D721Med (cell line): ENCODE results near the gene ZC3H12C.

Source experiments
- DNase-seq: peaks from one replicate; pipeline ENCODE4 v3.0.0; 2011; ENCODE audit warnings: low spot score; ENCODE audit not compliant: insufficient read length
- FAIRE-seq: peaks from 2 replicates; lab custom pipeline; 2011; peaks lifted over from hg19 to GRCh38; lab: Jason Lieb, UNC
- TF ChIP-seq, protein P1 (sequence below): IDR thresholded peaks from 2 replicates; pipeline ENCODE4 v1.5.1; 2012; ENCODE audit warnings: mild to moderate bottlenecking, control low read depth; ENCODE audit not compliant: insufficient read depth; ENCODE audit errors: missing control alignments

The ZC3H12C gene

GRCh38 chr11:110077346-110077745, 15.8 kb upstream of the ZC3H12C start:
- TF ChIP-seq, protein P1, sequence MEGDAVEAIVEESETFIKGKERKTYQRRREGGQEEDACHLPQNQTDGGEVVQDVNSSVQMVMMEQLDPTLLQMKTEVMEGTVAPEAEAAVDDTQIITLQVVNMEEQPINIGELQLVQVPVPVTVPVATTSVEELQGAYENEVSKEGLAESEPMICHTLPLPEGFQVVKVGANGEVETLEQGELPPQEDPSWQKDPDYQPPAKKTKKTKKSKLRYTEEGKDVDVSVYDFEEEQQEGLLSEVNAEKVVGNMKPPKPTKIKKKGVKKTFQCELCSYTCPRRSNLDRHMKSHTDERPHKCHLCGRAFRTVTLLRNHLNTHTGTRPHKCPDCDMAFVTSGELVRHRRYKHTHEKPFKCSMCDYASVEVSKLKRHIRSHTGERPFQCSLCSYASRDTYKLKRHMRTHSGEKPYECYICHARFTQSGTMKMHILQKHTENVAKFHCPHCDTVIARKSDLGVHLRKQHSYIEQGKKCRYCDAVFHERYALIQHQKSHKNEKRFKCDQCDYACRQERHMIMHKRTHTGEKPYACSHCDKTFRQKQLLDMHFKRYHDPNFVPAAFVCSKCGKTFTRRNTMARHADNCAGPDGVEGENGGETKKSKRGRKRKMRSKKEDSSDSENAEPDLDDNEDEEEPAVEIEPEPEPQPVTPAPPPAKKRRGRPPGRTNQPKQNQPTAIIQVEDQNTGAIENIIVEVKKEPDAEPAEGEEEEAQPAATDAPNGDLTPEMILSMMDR = no peak
- FAIRE-seq (no peak), DNase-seq (no peak)

- FAIRE-seq (no peak), DNase-seq (no peak)
- TF ChIP-seq, protein P1 = no peak
Observed at GRCh38 chr11:110077831-110078325, 15.3 kb upstream of the ZC3H12C start.

- no peak for DNase-seq
- TF ChIP-seq, protein P1 = no peak
- FAIRE-seq = no peak
Observed at GRCh38 chr11:110078923-110079544, 14.2 kb upstream of the ZC3H12C start.

DNA sequence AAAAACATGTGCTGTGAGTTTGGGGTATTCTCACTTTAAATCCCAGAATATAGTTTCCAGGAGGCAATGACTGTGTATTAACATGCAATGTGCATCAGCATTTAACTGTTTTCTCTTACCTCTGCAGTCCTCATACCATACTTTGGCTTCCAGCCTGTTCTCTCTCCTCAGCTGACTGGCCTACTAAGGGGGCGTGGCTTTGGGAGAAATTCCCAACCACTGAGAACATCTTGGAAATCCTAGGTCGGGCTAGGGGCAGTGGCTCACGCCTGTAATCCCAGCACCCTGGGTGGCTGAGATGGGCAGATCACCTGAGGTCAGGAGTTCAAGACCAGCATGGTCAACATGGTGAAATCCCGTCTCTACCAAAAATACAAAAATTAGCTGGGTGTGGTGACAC, 13.5 kb upstream of the ZC3H12C start:
- no peak for DNase-seq
- no peak for FAIRE-seq
- TF ChIP-seq, protein P1 = no peak

- FAIRE-seq = no peak
- TF ChIP-seq, protein P1 = no peak
- DNase-seq = no peak
Observed at GRCh38 chr11:110081462-110082376, 11.5 kb upstream of the ZC3H12C start.

DNA sequence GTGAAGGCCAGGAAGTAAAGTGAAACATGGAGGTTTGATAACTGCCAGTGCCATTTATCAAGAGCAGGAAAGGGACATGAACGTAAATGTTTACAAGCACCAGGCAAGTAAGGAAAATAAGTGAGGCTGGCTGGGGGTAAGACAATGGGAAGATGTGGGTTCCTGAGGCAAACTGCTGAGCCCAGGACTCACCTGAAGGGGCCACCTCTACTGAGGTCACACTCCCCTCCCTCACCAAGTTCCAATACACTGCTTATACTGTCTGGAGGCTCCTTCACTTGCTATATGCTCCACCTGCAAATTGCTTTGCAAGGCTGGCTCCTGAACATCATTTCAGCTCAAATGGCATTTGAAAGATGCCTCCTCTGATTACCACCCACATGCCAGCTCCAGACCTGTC, 10.3 kb upstream of the ZC3H12C start:
- DNase-seq (no peak), FAIRE-seq (no peak)
- TF ChIP-seq, protein P1 = no peak
